Epithelial cell of esophagus (primary cell): ENCODE results near the gene HRG.
A peak's percentile ranks its signal among the peaks of the same experiment; 100 is the strongest.

Experiments used
- DNase-seq: peaks from one replicate; pipeline ENCODE4 v3.0.0; 2010; ENCODE audit warnings: low read depth
- H3K4me3 ChIP-seq: 2 replicates; pipeline ENCODE4 v1.5.1; 2011; ENCODE audit warnings: mild to moderate bottlenecking, low read length, control low read depth
- TF ChIP-seq, protein P1 (sequence below): IDR thresholded peaks from 2 replicates; pipeline ENCODE4 v1.5.1; 2011; ENCODE audit warnings: low read depth, mild to moderate bottlenecking, low read length, control low read depth, inconsistent platforms; ENCODE audit not compliant: insufficient read depth; ENCODE audit errors: missing control alignments

Gene HRG

GRCh38 chr3:186665625-186666188 is at the start of gene HRG:
Gene HRG (plus strand): TSS chr3:186666014. CDS start chr3:186666032, 18 bp downstream.
- TF ChIP-seq, protein P1, sequence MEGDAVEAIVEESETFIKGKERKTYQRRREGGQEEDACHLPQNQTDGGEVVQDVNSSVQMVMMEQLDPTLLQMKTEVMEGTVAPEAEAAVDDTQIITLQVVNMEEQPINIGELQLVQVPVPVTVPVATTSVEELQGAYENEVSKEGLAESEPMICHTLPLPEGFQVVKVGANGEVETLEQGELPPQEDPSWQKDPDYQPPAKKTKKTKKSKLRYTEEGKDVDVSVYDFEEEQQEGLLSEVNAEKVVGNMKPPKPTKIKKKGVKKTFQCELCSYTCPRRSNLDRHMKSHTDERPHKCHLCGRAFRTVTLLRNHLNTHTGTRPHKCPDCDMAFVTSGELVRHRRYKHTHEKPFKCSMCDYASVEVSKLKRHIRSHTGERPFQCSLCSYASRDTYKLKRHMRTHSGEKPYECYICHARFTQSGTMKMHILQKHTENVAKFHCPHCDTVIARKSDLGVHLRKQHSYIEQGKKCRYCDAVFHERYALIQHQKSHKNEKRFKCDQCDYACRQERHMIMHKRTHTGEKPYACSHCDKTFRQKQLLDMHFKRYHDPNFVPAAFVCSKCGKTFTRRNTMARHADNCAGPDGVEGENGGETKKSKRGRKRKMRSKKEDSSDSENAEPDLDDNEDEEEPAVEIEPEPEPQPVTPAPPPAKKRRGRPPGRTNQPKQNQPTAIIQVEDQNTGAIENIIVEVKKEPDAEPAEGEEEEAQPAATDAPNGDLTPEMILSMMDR: no peak
- no peak within 1 kb of the TSS for H3K4me3 ChIP-seq
- DNase-seq: no peak

- DNase-seq: no peak
- no peak overlapping the region for H3K4me3 ChIP-seq
- TF ChIP-seq, protein P1: no peak
Measured at GRCh38 chr3:186616299-186616617, 49.6 kb upstream of the HRG start.

DNA sequence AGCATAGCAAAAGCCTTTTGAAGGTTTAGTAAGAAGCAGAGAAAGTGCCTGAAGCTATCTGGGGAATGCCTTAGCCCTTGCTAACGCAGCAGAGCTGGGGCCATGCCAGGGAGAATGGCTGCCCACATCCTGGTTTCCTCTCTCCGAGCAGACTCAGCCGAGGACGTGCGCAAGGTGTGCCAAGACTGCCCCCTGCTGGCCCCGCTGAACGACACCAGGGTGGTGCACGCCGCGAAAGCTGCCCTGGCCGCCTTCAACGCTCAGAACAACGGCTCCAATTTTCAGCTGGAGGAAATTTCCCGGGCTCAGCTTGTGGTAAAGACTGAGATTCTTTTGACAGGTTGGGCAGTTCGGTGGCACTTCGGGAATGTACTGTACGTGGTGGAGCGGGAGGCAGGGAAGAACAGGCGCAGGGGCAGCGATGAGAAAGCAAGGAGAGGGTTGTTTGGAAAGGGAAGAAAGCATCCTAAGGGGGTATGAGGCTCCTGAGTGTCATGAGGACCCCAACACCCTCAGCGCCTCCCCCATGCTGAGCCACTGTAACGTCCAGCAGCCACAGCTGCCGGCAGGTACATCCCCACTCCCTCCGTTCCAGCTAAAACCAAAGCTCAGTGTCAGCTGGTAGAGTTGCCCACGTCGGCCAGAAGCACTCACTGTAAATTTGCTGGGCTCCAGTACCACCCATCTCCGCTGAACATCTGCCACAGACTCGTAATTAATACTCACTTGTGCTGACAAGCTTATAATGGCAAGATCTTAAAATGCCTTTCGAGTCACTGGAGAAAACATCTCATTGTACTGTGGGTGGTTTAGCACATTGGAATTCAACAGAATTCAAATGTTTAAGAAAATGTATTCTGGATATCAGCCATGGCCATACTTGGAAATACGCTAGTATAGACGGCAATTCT is 48.5 kb upstream of the HRG start:
- H3K4me3 ChIP-seq: peak overlapping the region; percentile 40
- peak; percentile 100 for DNase-seq
- TF ChIP-seq, protein P1: peak; percentile 94

DNA sequence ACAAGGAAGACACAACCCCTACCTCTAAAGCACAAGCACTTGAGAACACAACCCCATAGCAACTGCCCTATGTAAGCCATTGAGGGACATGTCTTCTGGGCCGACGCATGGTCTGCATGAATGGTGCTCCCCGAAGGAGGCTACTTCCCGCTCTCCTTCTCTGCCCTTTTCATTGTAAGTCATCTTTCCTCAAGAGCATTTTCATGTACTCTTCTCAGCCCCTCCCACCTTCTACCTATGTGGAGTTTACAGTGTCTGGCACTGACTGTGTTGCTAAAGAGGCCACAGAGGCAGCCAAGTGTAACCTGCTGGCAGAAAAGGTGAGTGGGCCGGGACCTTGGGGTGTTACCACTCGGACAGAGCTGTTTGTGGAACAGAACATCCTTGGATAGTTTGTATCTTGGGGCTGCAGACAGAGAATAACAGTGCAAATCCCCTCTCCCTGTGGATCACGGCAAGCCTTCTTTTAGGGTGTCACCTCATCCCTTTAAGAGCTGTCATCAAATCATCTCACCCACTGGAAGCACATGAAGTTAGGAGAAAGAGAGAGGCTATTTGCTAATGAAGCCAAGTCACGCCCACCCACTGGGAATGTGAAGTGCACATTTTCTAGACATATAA is 47.4 kb upstream of the HRG start:
- no peak overlapping the region for H3K4me3 ChIP-seq
- TF ChIP-seq, protein P1: no peak
- no peak for DNase-seq

DNA sequence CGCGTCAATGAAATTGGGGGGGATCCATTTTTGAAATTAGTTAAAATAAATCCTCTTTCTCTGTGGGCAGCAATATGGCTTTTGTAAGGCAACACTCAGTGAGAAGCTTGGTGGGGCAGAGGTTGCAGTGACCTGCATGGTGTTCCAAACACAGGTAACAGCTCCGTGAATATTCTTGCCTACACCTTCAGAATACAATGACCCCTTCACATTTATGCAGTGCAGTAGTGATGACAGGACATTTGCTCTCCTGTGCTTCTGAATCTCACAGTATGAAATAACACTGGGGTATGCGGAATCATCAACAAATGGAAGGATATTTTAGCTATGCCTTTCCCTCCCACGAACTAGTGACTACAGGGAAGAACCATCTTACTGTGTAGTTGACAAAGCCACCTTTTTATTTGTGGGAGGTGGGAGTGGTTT is 46.0 kb upstream of the HRG start:
- no peak for DNase-seq
- TF ChIP-seq, protein P1: no peak
- no peak overlapping the region for H3K4me3 ChIP-seq

GRCh38 chr3:186620213-186621092 is 45.4 kb upstream of the HRG start:
- H3K4me3 ChIP-seq: no peak overlapping the region
- TF ChIP-seq, protein P1: no peak
- DNase-seq: no peak
